ENCODE data around the gene SUSD3. TPM values are rescaled to one million over a fixed set of nuclear protein-coding genes. Genes with fewer than 3 reads are reported as not detected.
A peak's percentile ranks its signal among the peaks of the same experiment; 100 is the strongest.

SUSD3 gene
- total RNA-seq, 6 experiments from 2014 or later: 6.5 to 51.5 (median 31.2) TPM

DNA sequence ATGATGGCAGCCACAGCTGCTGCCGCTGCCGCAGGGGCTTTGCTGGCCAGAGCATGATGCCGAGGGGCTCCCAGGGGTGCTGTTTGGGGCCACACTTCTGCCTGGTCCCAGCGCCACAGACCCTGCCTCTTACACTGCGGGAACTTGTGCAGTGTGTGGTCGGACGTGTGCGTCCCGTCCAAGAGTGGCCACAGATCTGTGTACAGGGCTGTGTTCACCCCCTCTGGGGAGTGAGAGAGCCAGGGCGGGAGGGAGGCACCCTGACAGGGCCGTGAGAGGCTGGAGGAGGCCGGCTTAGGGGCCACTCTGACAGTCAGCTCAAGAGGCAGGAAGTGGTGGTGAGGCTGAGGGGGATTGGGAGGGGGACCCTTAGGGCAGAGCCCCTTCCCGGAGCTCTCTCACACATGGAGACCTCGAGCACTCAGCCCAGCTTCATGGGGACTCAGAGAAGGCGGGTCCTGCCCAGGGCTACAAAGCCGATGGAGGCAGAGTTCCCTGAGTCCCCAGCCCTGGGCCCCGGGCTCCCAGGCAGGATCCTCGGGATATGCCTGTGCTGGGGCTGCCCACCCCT is 24.4 kb downstream of the SUSD3 start:
- no peak overlapping the region for H3K27ac ChIP-seq

DNA sequence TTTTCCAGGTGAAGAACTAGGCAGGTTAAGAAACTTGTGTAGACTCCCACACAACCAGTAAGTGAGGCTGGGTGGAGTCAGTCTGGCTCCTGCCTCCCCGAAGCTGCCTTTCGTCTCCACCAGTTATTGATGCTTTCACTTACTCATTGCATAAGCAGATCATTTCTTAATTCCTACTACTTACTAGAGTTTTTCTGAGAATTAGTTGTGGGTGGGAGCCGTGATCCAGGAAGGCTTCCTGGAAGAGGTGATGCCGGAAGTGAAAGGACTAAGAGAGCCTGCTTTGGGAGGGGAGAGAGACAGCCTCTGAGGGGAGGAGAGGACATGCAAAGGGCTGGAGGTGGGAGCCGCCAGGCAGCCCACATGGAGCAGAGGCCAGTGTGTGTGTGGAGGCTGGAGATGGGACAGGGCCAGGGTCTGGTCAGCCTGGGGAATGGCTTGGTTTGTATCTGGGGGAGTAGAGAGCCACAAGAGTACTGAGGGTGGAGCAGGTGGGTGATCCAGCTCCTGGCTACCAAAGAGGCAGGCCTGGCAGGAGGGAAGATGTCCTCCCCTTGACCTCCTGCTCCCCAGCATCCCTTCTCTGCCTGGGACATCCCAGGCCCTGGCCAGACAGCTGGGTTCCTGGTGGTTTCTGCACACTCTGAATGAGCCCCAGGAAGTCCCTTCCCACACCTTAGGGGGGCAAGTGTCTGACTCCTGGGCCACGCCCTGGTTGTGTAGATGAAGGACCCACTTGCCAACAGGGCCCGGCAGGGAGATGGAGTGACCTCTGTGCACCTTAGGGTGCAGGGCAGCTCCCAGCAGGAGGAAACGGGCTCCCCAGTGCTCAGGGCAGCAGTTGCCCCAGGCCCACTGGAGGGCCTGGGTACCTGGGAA is 25.3 kb downstream of the SUSD3 start:
- Histone ChIP-seq H3K4me1 (no peaks in the 10 kb centered on the region), H3K27me3 (no peaks in the 10 kb centered on the region), H3K4me3 (no peak overlapping the region), H3K36me3 (peaks cover 0 to 4% (median 0%) of the 10 kb centered on the region in 4 donors), H3K9me3 (no peaks in the 10 kb centered on the region), H3K27ac (no peak overlapping the region)
- intact Hi-C loops (cut with DNase I): no loop called here
- TF ChIP-seq POLR2A (IDR thresholded peaks at IDR 0.05): no peak
- TF ChIP-seq, protein P1, sequence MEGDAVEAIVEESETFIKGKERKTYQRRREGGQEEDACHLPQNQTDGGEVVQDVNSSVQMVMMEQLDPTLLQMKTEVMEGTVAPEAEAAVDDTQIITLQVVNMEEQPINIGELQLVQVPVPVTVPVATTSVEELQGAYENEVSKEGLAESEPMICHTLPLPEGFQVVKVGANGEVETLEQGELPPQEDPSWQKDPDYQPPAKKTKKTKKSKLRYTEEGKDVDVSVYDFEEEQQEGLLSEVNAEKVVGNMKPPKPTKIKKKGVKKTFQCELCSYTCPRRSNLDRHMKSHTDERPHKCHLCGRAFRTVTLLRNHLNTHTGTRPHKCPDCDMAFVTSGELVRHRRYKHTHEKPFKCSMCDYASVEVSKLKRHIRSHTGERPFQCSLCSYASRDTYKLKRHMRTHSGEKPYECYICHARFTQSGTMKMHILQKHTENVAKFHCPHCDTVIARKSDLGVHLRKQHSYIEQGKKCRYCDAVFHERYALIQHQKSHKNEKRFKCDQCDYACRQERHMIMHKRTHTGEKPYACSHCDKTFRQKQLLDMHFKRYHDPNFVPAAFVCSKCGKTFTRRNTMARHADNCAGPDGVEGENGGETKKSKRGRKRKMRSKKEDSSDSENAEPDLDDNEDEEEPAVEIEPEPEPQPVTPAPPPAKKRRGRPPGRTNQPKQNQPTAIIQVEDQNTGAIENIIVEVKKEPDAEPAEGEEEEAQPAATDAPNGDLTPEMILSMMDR (IDR thresholded peaks at IDR 0.05): no peak
- no peak for ATAC-seq
- WGBS (ENCODE audit: insufficient coverage, low coverage, low lambda C conversion rate, missing lambda C conversion rate): 66% methylated on average over 5 of the region's 8 CpGs
- peak in 2 of 3 donors; percentile 22 to 33 for DNase-seq

More for the DNA sequence above, 24.4 kb downstream of the SUSD3 start:
- peak in 2 of 3 donors; percentile 38 to 39 for DNase-seq
- no peak for TF ChIP-seq POLR2A (IDR thresholded peaks at IDR 0.05)
- TF ChIP-seq, protein P1 (IDR thresholded peaks at IDR 0.05): no peak
- intact Hi-C loops (cut with DNase I): no loop called here
- no peak overlapping the region for H3K4me3 ChIP-seq
- peaks cover 0 to 4% (median 0%) of the 10 kb centered on the region in 4 donors for H3K36me3 ChIP-seq
- WGBS (ENCODE audit: insufficient coverage, low coverage, low lambda C conversion rate, missing lambda C conversion rate): 58% methylated on average over 3 of the region's 18 CpGs
- no peaks in the 10 kb centered on the region for H3K9me3 ChIP-seq
- peak in 1 of 4 donors; percentile 9 for ATAC-seq
- no peaks in the 10 kb centered on the region for H3K27me3 ChIP-seq
- no peaks in the 10 kb centered on the region for H3K4me1 ChIP-seq

DNA sequence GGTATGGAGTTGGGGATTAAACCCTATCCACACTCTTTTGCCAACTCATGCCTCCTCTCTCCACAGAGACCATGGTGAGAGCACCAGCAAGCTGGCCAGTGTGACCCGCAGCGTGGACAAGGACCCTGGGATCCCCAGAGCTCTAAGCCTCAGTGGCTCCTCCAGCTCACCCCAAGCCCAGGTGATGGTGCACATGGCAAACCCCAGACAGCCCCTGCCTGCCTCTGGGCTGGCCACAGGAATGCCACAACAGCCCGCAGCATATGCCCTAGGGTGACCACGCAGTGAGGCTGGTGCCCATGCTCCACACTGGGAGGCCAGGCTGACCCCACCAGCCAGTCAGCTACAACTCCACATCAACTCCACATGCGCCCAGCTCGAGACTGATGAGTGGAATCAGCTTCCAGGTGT is 26.0 kb downstream of the SUSD3 start:
- Histone ChIP-seq H3K36me3 (peaks cover 0 to 4% (median 0%) of the 10 kb centered on the region in 4 donors), H3K4me3 (no peak overlapping the region), H3K9me3 (no peaks in the 10 kb centered on the region), H3K27ac (no peak overlapping the region), H3K27me3 (no peaks in the 10 kb centered on the region), H3K4me1 (no peaks in the 10 kb centered on the region)
- intact Hi-C loops (cut with DNase I): no loop called here
- WGBS (ENCODE audit: insufficient coverage, low coverage, low lambda C conversion rate, missing lambda C conversion rate): 93% methylated on average over 2 of the region's 6 CpGs
- ATAC-seq: no peak
- peak in 2 of 3 donors; percentile 37 to 43 for DNase-seq
- TF ChIP-seq, protein P1 (IDR thresholded peaks at IDR 0.05): no peak
- TF ChIP-seq POLR2A (IDR thresholded peaks at IDR 0.05): no peak

DNA sequence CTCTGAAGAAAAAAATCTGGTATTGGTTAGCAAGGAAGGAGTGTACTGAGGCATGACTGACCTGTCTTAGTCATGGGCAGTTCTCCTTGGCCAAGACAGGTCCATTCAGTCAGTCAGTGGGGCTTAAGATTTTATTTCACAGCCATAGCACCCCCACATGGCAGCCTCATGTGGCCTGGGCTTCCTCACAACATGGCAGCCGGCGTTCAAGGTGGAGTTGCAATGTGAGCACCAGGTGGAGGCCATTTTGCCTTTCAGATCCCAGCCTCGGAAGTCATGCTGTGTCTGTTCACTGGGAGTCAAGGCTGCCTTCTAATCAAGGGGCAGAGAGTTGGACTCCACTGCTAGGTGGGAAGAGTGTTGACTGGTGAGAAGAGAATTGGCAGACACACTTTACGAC is 27.2 kb downstream of the SUSD3 start:
- H3K27me3 ChIP-seq: no peaks in the 10 kb centered on the region
- no peak overlapping the region for H3K27ac ChIP-seq
- no peaks in the 10 kb centered on the region for H3K9me3 ChIP-seq
- peak in 2 of 3 donors; percentile 7 to 23 for DNase-seq
- no peak for TF ChIP-seq POLR2A (IDR thresholded peaks at IDR 0.05)
- TF ChIP-seq, protein P1 (IDR thresholded peaks at IDR 0.05): no peak
- no peaks in the 10 kb centered on the region for H3K4me1 ChIP-seq
- intact Hi-C loops (cut with DNase I): no loop called here
- peaks cover 0 to 4% (median 0%) of the 10 kb centered on the region in 4 donors for H3K36me3 ChIP-seq
- no peak for ATAC-seq
- WGBS (ENCODE audit: insufficient coverage, low coverage, low lambda C conversion rate, missing lambda C conversion rate): 100% methylated on average over 1 of the region's 4 CpGs
- no peak overlapping the region for H3K4me3 ChIP-seq
